Small intestine (tissue), 7 donors: ENCODE measurements around the gene FBXO24. TPM values are rescaled to one million over a fixed set of nuclear protein-coding genes. Genes with fewer than 3 reads are reported as not detected.

Experiments
- DNase-seq, 2 donors: peaks; one replicate each; pipeline versions ENCODE4 v3.0.0 to v3.0.0-alpha.2; 2013
- FAIRE-seq: peaks from 2 replicates; lab custom pipeline; 2012; peaks lifted over from hg19 to GRCh38; lab: Jason Lieb, UNC
- H3K27ac ChIP-seq, 3 donors: one replicate each; pipeline ENCODE4 v1.5.1; 2013; ENCODE audit warnings: low read length in 2 of 3, mild to moderate bottlenecking in 2 of 3, control low read depth in 1 of 3, inconsistent platforms in 1 of 3, low read depth in 1 of 3, moderate library complexity in 1 of 3
- H3K27me3 ChIP-seq, 3 donors: one replicate each; pipeline ENCODE4 v1.6.1; 2013; ENCODE audit warnings: low read length in 3 of 3, inconsistent platforms in 1 of 3; ENCODE audit not compliant: control insufficient read depth in 3 of 3, insufficient read depth in 3 of 3
- H3K36me3 ChIP-seq, 3 donors: one replicate each; pipeline ENCODE4 v1.6.1; 2013; ENCODE audit warnings: low read length in 3 of 3, inconsistent platforms in 1 of 3, low read depth in 1 of 3, mild to moderate bottlenecking in 1 of 3, moderate library complexity in 1 of 3; ENCODE audit not compliant: control insufficient read depth in 3 of 3, insufficient read depth in 2 of 3
- H3K4me1 ChIP-seq, 3 donors: one replicate each; pipeline ENCODE4 v1.6.1; 2013; ENCODE audit warnings: low read length in 2 of 3, inconsistent platforms in 1 of 3, low read depth in 1 of 3, mild to moderate bottlenecking in 1 of 3, moderate library complexity in 1 of 3; ENCODE audit not compliant: control insufficient read depth in 3 of 3, insufficient read depth in 2 of 3
- H3K4me3 ChIP-seq, 3 donors: one replicate each; pipeline ENCODE4 v1.5.1; 2013; ENCODE audit warnings: low read length in 3 of 3, control low read depth in 1 of 3, inconsistent platforms in 1 of 3, low read depth in 1 of 3, mild to moderate bottlenecking in 1 of 3, moderate library complexity in 1 of 3
- H3K9me3 ChIP-seq, 2 donors: one replicate each; pipeline ENCODE4 v1.6.1; 2013; ENCODE audit warnings: low read depth in 1 of 2, low read length in 1 of 2; ENCODE audit not compliant: control insufficient read depth in 2 of 2, insufficient read depth in 1 of 2
- WGBS, 3 donors: extraction: QIAGEN DNeasy Blood & Tissue Kit; methylation state at CpG; one replicate each; pipeline ENCODE4 v1.1.7; 2013; 5-methylcytosine and 5-hydroxymethylcytosine counted together
- polyA plus RNA-seq, 4 donors: library from polyadenylated mRNA; stranded (reverse) in 3 of 4; unstranded in 1 of 4; fragments of 200-250 nt in 3 of 4; fragments of 120-200 nt in 1 of 4; gene quantifications; one replicate each; pipeline versions ENCODE4 v1.2.1 to v1.2.3, GENCODE V29; 2013
- donor health status: healthy with polysubstance abuse.
- donor health status: control.
- donor health status: control.
- donor health status: Bipolar disorder and iron deficiency.
- donor health status: healthy.

Gene FBXO24
- polyA plus RNA-seq, 4 donors, result 0.55 to 1.1 TPM; not detected in 2

- Histone ChIP-seq H3K36me3 (peaks cover 0 to 6% (median 0%) of the 10 kb centered on the region in 3 donors), H3K9me3 (no peaks in the 10 kb centered on the region), H3K4me1 (peaks cover 0 to 21% (median 3%) of the 10 kb centered on the region in 3 donors), H3K27me3 (peaks cover 0 to 50% (median 0%) of the 10 kb centered on the region in 3 donors), H3K27ac (no peak overlapping the region), H3K4me3 (no peak overlapping the region)
- FAIRE-seq (no peak), DNase-seq (no peak)
- WGBS, 3 donors, result 73 to 90% (median 77%) methylated on average over 6 to 8 of the region's 8 CpGs
These were observed 21.0 kb downstream of the FBXO24 start for GRCh38 chr7:100607111-100607510.

- WGBS, 3 donors, result 90 to 94% (median 91%) methylated on average over 5 of the region's 5 CpGs
- Histone ChIP-seq H3K27me3 (peaks cover 0 to 26% (median 0%) of the 10 kb centered on the region in 3 donors), H3K27ac (no peak overlapping the region), H3K36me3 (peaks cover 0 to 17% (median 3%) of the 10 kb centered on the region in 3 donors), H3K4me1 (peaks cover 0 to 14% (median 2%) of the 10 kb centered on the region in 3 donors), H3K4me3 (no peak overlapping the region), H3K9me3 (no peaks in the 10 kb centered on the region)
- no peak for FAIRE-seq
- DNase-seq, result no peak
These were observed 23.8 kb downstream of the FBXO24 start for GRCh38 chr7:100609958-100610357.

GRCh38 chr7:100611983-100612729, 26.0 kb downstream of the FBXO24 start, which contains the start of gene MOSPD3:
MOSPD3 (plus strand) TSS chr7:100612540; CDS start chr7:100612792, 252 bp downstream.
- H3K36me3 ChIP-seq, result peaks cover 0 to 14% (median 3%) of the 10 kb centered on the region in 3 donors
- peak within 1 kb of the TSS; percentile 90 to 94 (median 93) for H3K27ac ChIP-seq
- peaks cover 0 to 6% (median 2%) of the 10 kb centered on the region in 3 donors for H3K4me1 ChIP-seq
- FAIRE-seq, result no peak
- H3K27me3 ChIP-seq, result peaks cover 0 to 5% (median 0%) of the 10 kb centered on the region in 3 donors
- no peaks in the 10 kb centered on the region for H3K9me3 ChIP-seq
- WGBS, 3 donors, result 0% methylated on average over 54 to 61 of the region's 61 CpGs
- DNase-seq, result peak; percentile 99 to 100
- peak within 1 kb of the TSS; percentile 47 to 76 (median 76) for H3K4me3 ChIP-seq

GRCh38 chr7:100612730-100613390, 26.7 kb downstream of the FBXO24 start:
- Histone ChIP-seq H3K27me3 (peaks cover 0 to under 1% (median 0%) of the 10 kb centered on the region in 3 donors), H3K36me3 (peaks cover 0 to 13% (median 3%) of the 10 kb centered on the region in 3 donors), H3K27ac (peak overlapping the region in 1 of 3 donors; percentile 46), H3K9me3 (no peaks in the 10 kb centered on the region), H3K4me3 (peak overlapping the region; percentile 47 to 76 (median 76)), H3K4me1 (peaks cover 0 to 6% (median 2%) of the 10 kb centered on the region in 3 donors)
- FAIRE-seq (no peak), DNase-seq (no peak)
- 3 to 5% (median 4%) methylated on average over 28 to 29 of the region's 29 CpGs for WGBS, 3 donors

- no peak overlapping the region for H3K27ac ChIP-seq
These were observed 27.5 kb downstream of the FBXO24 start for GRCh38 chr7:100613412-100614175.

GRCh38 chr7:100614308-100614861, 28.3 kb downstream of the FBXO24 start:
- Histone ChIP-seq H3K4me3 (no peak overlapping the region), H3K27me3 (no peaks in the 10 kb centered on the region), H3K9me3 (no peaks in the 10 kb centered on the region), H3K36me3 (peaks cover 0 to 11% (median 3%) of the 10 kb centered on the region in 3 donors), H3K4me1 (peaks cover 0 to 6% (median 2%) of the 10 kb centered on the region in 3 donors), H3K27ac (no peak overlapping the region)
- DNase-seq, result no peak
- WGBS, 3 donors, result 72 to 90% (median 81%) methylated on average over 6 of the region's 6 CpGs
- FAIRE-seq, result no peak

More at GRCh38 chr7:100613412-100614175, 27.5 kb downstream of the FBXO24 start:
- DNase-seq (no peak), FAIRE-seq (no peak)
- Histone ChIP-seq H3K9me3 (no peaks in the 10 kb centered on the region), H3K27me3 (no peaks in the 10 kb centered on the region), H3K36me3 (peaks cover 0 to 11% (median 3%) of the 10 kb centered on the region in 3 donors), H3K4me1 (peaks cover 0 to 6% (median 2%) of the 10 kb centered on the region in 3 donors), H3K4me3 (no peak overlapping the region)
- 87 to 89% (median 88%) methylated on average over 13 of the region's 13 CpGs for WGBS, 3 donors

- no peak for FAIRE-seq
- 88 to 92% (median 89%) methylated on average over 6 of the region's 6 CpGs for WGBS, 3 donors
- no peaks in the 10 kb centered on the region for H3K27me3 ChIP-seq
- no peak overlapping the region for H3K27ac ChIP-seq
- H3K4me1 ChIP-seq, result no peaks in the 10 kb centered on the region
- no peaks in the 10 kb centered on the region for H3K9me3 ChIP-seq
- H3K36me3 ChIP-seq, result peaks cover 0 to 9% (median 0%) of the 10 kb centered on the region in 3 donors
- no peak overlapping the region for H3K4me3 ChIP-seq
- DNase-seq, result no peak
These were observed 34.1 kb downstream of the FBXO24 start for GRCh38 chr7:100620239-100620638.
